ENCODE data around the gene TNPO3. TPM values are rescaled to one million over a fixed set of nuclear protein-coding genes. Genes with fewer than 3 reads are reported as not detected.

The TNPO3 gene
- total RNA-seq, 1 experiment from 2014 or later: 59.2 TPM

DNA sequence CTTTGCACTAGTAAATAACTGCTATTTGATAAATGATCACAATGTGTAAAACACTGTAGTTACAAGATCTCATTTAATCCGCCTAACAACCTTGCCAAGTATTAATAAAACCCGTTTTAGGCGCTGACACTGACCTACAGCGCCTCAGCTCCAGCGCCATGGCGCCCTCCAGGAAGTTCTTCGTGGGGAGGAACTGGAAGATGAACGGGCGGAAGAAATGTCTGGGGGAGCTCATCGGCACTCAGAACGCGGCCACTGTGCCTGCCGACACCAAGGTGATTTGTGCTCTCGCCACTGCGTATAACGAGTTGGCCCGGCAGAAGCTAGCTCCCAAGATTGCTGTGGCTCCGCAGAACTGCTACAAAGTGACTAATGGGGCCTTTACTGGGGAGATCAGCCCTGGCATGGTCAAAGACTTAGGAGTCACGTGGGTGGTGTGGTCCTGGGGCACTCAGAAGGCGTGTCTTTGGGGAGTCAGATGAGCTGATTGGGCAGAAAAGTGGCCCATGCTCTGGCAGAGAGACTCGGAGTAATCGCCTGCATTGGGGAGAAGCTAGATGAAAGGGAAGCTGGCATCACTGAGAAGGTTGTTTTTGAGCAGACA, 1.1 kb upstream of the TNPO3 start:
- H3K9me3 ChIP-seq (ENCODE audit: insufficient read depth, low read depth): no peaks in the 10 kb centered on the region
- peaks cover 13% of the 10 kb centered on the region for H3F3A ChIP-seq (ENCODE audit: insufficient read depth, low read depth)
- intact Hi-C loops (cut with micrococcal nuclease; ENCODE audit: unreplicated experiment): no loop called here
- no peak overlapping the region for H3K27ac ChIP-seq
- H3K4me3 ChIP-seq: peak overlapping the region; percentile 88; the same call in 1 of the 2 replicates
- 0 out of 2 replicates have a peak, but pooled peaks cover 6% of the 10 kb centered on the region for H3K36me3 ChIP-seq (ENCODE audit: low read depth)
- H4K20me1 ChIP-seq (ENCODE audit: insufficient read depth): 0 out of 2 replicates have a peak, but pooled peaks cover 5% of the 10 kb centered on the region
- H2AFZ ChIP-seq: peak overlapping the region; percentile 90; the same call in 1 of the 2 replicates
- no TSS peak for BruUV-seq (replicated peaks)
- peak overlapping the region; percentile 88 for H3K4me2 ChIP-seq
- DNase-seq: no peak
- no peak for TF ChIP-seq EZH2 (IDR thresholded peaks at IDR 0.05; ENCODE audit: low read depth)
- no peaks in the 10 kb centered on the region for H3K27me3 ChIP-seq (ENCODE audit: insufficient read depth, low read depth)
- H3K4me1 ChIP-seq (replicated peaks; ENCODE audit: insufficient read depth): peaks cover 23% of the 10 kb centered on the region
- no peaks in the 10 kb centered on the region for H3K9me2 ChIP-seq (ENCODE audit: insufficient read depth)
- peaks cover 34% of the 10 kb centered on the region for H3K79me2 ChIP-seq (ENCODE audit: low read depth)
- ChIA-PET POLR2A (ENCODE audit: unreplicated experiment) (no interaction called here), CTCF (no interaction called here)

DNA sequence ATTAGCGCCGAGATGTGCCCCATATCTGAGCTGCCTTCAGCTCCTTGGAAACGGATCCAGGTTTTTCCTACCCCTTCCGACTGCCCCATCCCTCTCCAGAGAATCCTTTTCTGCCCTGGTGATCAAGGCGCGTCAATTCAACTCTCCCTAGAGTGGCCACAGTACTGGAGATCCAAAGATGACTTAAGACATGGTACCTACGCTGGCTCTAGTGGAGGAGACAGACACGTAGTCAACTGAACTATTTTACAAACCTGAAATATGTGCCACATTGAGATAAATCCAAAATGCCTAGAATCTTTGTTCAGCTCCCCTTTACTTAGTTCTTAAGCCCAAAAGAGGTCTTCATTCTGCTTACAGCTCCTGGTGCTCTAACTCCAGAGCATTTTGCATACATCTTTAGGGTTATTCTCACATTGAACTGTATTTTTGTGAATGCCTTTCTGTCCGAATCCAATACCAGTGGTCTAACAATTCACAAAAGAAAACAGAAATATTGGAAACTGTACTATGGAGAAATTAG, 444 bp upstream of the TNPO3 start:
- Histone ChIP-seq H3K9me2 (ENCODE audit: insufficient read depth) (no peaks in the 10 kb centered on the region), H3K4me2 (peak overlapping the region; percentile 88), H3K36me3 (ENCODE audit: low read depth) (0 out of 2 replicates have a peak, but pooled peaks cover 6% of the 10 kb centered on the region), H4K20me1 (ENCODE audit: insufficient read depth) (peaks cover 11% of the 10 kb centered on the region; the same call in 1 of the 2 replicates), H3K79me2 (ENCODE audit: low read depth) (peaks cover 40% of the 10 kb centered on the region), H3K4me1 (replicated peaks; ENCODE audit: insufficient read depth) (peaks cover 23% of the 10 kb centered on the region), H3K27ac (peak overlapping the region; percentile 87), H3K27me3 (ENCODE audit: insufficient read depth, low read depth) (no peaks in the 10 kb centered on the region), H2AFZ (peak overlapping the region; percentile 90), H3K9me3 (ENCODE audit: insufficient read depth, low read depth) (no peaks in the 10 kb centered on the region), H3K4me3 (peak overlapping the region; percentile 88), H3F3A (ENCODE audit: insufficient read depth, low read depth) (peaks cover 13% of the 10 kb centered on the region)
- no peak for TF ChIP-seq EZH2 (IDR thresholded peaks at IDR 0.05; ENCODE audit: low read depth)
- TF ChIP-seq, protein P1, sequence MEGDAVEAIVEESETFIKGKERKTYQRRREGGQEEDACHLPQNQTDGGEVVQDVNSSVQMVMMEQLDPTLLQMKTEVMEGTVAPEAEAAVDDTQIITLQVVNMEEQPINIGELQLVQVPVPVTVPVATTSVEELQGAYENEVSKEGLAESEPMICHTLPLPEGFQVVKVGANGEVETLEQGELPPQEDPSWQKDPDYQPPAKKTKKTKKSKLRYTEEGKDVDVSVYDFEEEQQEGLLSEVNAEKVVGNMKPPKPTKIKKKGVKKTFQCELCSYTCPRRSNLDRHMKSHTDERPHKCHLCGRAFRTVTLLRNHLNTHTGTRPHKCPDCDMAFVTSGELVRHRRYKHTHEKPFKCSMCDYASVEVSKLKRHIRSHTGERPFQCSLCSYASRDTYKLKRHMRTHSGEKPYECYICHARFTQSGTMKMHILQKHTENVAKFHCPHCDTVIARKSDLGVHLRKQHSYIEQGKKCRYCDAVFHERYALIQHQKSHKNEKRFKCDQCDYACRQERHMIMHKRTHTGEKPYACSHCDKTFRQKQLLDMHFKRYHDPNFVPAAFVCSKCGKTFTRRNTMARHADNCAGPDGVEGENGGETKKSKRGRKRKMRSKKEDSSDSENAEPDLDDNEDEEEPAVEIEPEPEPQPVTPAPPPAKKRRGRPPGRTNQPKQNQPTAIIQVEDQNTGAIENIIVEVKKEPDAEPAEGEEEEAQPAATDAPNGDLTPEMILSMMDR (conservative IDR thresholded peaks at IDR 0.05): no peak
- BruUV-seq (replicated peaks): TSS peak; percentile 67
- intact Hi-C loops (cut with micrococcal nuclease; ENCODE audit: unreplicated experiment): no loop called here
- DNase-seq: no peak
- CTCF ChIA-PET: no interaction called here
- POLR2A ChIA-PET (ENCODE audit: unreplicated experiment): interaction anchor here (0.6 to 0.7 kb wide), 2 partner anchors 70 to 166 kb away, joined by 4 to 6 read pairs; no protein-coding TSS in a partner anchor

DNA sequence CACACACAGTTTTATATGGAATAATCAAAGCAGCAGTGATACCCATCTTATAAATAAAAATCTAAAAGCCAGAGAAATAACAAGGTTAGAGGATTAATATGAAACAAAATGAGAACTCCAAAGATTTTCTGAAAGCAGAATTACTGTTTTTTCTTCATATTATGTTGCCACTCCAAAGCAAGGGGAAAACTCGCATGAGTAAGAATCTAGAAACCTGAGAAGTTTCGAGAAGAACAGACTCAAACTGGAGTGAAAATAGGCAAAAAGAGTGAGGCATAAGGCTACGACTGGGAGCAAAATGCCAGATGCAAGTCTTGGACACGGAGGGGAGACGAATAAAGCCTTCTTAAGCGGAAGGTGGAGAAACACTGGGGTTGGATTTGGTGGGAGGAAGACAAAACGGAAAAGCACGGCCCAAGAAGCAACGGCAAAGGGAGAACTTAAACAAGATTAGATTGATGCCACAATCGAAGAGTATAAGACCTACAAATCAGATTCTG, 923 bp downstream of the TNPO3 start:
- Histone ChIP-seq H3K27ac (peak overlapping the region; percentile 87), H3K9me3 (ENCODE audit: insufficient read depth, low read depth) (no peaks in the 10 kb centered on the region), H3K79me2 (ENCODE audit: low read depth) (peaks cover 52% of the 10 kb centered on the region), H3K36me3 (ENCODE audit: low read depth) (0 out of 2 replicates have a peak, but pooled peaks cover 6% of the 10 kb centered on the region), H4K20me1 (ENCODE audit: insufficient read depth) (peaks cover 17% of the 10 kb centered on the region; the same call in 1 of the 2 replicates), H2AFZ (peak overlapping the region; percentile 90), H3F3A (ENCODE audit: insufficient read depth, low read depth) (peaks cover 13% of the 10 kb centered on the region), H3K9me2 (ENCODE audit: insufficient read depth) (no peaks in the 10 kb centered on the region), H3K27me3 (ENCODE audit: insufficient read depth, low read depth) (no peaks in the 10 kb centered on the region), H3K4me2 (peak overlapping the region; percentile 88), H3K4me1 (replicated peaks; ENCODE audit: insufficient read depth) (peaks cover 23% of the 10 kb centered on the region), H3K4me3 (peak overlapping the region; percentile 88)
- CTCF ChIA-PET: interaction anchor here (0.6 to 1.1 kb wide), 2 partner anchors 38 to 142 kb away, joined by 3 to 9 read pairs; no protein-coding TSS in a partner anchor
- DNase-seq: no peak
- TF ChIP-seq, protein P1 (conservative IDR thresholded peaks at IDR 0.05): no peak
- no peak for TF ChIP-seq EZH2 (IDR thresholded peaks at IDR 0.05; ENCODE audit: low read depth)
- BruUV-seq (replicated peaks): no TSS peak
- POLR2A ChIA-PET (ENCODE audit: unreplicated experiment): interaction anchor here (0.6 to 1.1 kb wide), 9 partner anchors 13 to 1466 kb away, joined by 3 to 8 read pairs (median 4); no protein-coding TSS in a partner anchor
- intact Hi-C loops (cut with micrococcal nuclease; ENCODE audit: unreplicated experiment): no loop called here
